A172 (cell line): ENCODE data around the gene GRK3. TPM values are rescaled to one million over a fixed set of nuclear protein-coding genes. Genes with fewer than 3 reads are reported as not detected.

Experiments used
- DNase-seq: peaks from one replicate; pipeline ENCODE4 v3.0.0-alpha.2; 2015; ENCODE audit warnings: low spot score
- total RNA-seq: library from RNA; depleted of rRNA; stranded (reverse); fragments of >200 nt; shearing (Covaris generic); gene quantifications from 2 replicates; pipeline ENCODE4 v1.2.3, GENCODE V29; 2014

The GRK3 gene
- total RNA-seq, 1 experiment from 2014 or later, result 1.4 TPM

DNA sequence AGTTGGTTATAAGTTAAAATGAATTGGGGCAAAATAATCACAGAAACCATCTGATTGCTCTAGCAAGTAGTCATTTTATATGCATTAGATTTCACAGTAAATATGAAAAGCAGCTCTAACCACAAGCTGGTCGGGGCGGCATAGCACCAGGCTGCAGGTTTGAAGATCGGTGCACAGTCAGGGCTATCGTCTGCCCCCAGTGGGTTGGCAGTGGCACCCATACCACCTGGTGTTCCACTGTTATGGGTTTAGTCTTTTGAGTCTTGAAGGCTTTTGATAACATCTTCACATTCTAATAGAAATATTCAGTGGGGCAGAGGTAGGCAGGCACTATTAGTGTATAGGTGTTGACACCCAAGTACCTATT is 62.1 kb downstream of the GRK3 start:
- DNase-seq, result no peak

DNA sequence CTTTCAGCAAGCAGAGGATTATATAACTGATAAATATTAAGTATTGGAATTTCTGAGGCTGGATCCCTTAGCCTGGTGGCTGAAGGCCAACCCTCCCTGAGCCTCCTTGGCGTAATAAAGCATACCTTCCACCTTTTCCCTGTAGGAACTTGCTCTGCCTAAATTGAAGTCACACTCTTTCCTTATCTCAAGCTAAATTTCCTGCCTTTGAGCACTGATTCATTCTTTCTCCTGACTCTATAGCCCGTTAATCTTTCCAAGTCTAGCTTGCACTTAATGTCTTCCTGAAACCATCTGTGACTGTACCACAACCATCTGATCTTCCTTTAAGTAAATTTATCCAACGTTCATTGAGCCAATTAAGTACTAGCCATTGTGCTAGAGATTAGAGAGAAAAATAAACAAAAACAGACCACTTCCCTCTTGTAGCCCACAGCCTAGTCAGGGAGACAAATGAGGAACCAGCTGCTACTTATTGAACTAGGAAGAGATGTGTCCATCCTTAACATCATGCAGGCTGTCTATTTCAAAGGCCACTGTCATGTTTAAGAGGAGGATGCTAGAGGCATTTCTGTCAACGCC is 62.9 kb downstream of the GRK3 start:
- DNase-seq, result peak; percentile 6

DNA sequence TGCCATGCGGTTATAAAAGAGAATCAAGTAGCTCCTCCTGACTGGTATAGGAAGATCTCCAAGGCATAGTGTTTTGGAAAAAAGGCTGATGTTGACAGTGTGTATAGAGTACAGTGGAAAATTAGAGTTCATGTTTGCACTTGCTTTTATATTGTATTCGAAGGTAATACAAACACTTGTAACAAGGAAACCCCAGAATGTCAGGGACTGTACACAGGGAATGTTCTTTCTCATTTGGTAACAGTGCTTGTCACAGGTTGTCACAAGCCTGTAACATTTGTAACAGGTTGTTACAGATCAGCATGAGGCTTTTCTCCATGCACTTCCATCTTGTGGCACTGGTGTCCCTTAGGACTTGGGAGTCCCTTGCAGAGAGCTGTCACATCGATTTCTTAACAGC is 64.0 kb downstream of the GRK3 start:
- DNase-seq, result no peak

DNA sequence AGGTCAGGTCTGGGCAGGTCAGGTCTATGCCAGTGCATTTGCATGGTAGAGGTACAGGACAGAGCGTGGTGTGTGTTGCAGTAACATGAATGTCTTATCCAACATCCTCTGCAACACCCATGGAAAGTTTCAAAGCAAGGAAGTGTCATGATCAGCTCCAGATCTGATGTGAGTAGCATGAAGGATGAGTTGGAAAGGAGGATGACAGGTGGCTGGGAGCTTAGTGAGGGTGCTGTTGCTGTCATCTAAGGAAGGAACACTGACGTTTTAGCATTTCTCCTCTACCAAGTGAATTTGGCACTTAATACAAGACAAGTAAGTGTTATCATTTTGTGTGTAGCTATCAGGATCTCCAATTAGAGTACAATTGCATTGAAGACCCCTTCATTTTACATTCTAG is 65.1 kb downstream of the GRK3 start:
- DNase-seq, result no peak

DNA sequence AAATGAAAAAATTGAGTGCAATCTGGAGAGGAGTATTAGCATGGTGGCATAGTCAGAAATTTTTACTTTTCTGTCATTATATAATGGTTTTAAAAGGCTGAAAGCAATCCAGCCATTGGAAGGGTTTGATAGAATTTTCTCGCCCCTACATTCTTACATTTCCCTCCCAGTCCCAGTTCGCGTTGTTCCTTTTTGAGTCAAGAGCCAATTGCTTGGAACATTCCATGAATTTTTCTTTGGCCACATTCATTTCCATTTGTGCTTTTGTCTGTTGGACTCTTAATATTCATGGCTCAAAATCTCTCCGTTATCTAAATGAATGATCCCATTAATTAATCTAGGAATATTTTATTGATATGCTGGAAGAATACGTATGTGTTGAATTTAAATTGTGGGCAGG is 66.0 kb downstream of the GRK3 start:
- DNase-seq, result no peak

DNA sequence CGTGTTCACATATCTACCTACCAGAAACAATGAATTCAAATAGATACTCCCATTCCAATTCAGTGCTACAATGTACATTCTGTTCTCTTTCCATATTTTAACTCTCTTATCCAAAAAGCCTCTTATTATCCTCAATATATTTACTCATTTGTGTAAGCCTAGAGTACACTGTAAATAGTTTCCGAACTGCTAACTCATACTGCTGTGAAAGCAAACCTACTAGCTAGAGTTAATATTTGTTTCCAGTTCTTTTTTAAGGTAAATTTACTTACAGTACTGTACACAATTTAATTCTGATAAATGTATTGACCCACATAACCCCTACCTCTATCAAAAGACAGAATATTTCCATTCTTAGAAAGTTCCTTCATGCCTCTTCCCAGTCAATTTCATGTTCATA is 71.8 kb downstream of the GRK3 start:
- DNase-seq, result no peak

DNA sequence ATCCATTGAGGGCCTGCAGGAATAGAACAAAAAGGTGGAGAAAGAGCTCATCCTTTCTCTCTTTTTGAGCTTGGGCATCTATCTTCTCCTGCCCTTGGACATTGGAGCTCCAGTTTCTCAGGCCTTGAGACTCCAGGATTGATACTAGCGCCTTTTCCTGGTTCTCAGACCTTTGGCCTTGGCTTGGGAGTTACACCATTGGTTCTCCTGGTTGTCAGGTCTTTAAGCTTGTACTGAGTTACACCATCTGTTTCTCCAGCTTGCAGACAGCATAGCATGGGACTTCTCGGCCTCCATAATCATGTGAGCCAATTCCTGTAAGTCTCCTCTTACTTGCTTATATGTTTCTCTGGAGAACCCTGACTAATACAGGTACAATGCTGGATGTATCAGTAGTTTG is 72.6 kb downstream of the GRK3 start:
- no peak for DNase-seq

DNA sequence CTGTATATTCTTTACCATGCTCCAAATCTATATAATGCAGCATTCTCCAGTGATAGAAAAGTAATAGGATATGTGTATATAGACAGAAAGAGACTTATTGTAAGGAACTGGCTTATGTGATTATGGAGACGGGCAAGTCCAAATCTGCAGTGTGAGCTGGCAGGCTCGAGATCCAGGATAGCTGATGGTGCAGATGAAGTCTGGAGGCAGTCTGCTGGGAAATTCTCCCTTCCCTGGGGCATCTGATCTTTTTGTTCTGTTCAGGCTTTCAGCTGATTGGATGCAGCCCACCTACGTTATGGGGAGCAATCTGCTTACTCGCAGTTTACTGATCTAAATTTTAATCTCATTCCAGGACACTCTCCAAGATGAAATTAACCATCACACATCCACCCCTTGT is 73.2 kb downstream of the GRK3 start:
- no peak for DNase-seq

DNA sequence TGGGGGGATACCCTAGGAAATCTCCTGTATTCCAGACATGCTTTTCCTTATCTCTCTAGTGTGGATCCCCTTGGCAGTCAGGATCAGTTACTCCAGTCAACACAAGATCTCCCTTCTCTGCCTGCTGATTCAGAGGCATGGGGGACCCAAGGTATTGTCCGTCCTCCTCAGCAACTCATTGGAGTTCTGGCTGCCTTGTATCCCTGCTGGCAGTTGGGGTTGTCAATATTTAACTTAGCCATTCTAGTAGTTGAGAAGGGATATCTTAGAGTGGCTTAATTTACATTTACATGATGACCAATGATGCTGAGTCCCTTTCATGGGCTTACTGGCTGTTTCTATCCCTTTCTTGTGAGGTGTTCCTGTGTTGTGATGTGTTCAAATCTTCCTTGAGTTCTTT is 74.2 kb downstream of the GRK3 start:
- DNase-seq, result no peak

DNA sequence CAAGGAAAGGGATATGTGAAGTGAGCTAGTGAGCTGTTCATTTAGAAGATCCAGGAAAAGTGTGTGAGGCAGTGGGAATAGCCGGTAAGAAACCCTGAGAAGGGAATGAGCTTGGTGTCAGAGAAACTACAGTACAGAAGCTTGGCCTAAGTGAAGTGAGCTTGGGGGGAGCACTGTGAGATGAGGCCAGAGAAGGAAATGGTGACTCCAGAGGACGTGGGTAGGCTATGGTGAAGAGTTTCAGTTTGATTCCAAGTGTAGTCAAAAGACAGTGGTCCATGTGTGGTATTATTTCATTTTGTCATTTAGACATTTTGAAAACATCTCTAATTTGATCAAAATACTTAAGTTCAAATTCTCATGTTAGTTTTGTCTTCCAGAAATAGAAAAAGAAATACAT is 77.2 kb downstream of the GRK3 start:
- no peak for DNase-seq

DNA sequence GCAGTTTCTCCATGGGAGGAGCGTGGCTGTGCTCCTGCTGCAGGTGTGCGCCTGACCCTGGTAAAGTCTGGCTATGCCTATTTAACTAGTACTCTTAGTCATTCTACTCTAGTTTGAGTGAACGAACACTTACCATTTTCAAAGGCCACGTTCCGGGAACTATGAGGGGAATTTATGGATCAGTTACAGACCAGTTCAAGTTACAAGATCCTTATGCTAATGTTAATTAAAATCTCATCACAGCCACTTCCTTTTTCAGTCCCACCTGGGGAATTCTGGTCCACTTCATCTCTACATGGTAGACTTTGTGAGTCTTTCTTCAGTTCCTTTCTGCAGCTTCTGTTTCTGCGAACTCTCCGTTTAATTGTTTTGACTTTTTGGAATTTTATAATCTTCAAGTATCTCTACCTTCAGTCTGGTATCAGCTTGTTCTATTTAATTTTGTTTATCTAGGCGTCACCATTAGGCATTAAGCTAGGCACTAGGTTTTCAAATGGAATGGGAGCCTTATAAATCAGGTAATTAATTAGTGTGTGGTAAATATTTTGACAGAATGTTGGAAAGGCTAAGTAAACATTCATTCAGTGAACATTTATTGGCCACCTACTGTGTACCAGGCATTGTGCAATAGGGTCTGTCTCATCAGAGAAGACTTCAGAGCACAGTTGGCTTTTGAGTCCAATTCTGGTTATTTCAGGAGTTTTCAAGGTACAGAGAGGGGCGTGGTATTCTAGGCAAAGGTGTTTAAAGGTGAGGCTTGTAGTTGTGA is 78.9 kb downstream of the GRK3 start:
- no peak for DNase-seq

DNA sequence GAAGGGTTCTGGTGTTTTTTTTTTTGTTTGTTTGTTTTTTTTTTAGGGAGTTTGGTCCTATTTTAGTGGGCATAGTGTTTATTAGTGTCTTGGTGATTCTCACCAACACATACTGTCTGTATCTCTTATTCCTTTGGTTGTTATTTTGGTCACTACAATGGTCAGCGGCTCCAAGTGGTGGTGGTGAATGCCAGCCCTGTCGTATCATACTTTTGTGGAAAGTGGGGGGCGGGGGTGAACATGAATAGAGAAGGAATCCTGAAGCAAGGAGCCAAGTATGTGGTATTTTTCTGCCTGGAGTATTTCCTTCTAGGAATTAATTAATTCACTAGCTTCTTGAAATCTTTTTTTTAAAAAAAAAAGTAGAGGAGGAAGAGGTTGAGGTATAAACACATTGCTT is 79.6 kb downstream of the GRK3 start:
- no peak for DNase-seq

DNA sequence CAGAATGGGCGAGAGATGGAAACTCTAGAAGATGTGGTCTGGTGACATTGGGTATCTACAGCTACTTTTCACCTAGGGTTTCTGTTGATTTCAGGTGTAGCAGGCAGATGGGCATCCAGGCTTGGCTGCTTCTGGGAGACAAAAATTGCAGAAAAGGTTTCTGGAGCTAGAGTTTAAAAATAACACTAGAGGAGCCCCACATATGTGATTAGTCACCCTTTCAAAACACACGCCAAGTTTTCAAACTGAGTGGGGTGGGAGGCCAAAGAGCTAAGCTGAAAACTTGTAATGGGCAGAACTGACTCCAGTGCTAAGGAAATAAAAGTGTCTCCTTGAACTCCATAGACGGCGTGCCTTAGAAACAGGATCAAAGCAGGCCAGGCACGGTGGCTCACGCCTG is 80.8 kb downstream of the GRK3 start:
- DNase-seq, result no peak

DNA sequence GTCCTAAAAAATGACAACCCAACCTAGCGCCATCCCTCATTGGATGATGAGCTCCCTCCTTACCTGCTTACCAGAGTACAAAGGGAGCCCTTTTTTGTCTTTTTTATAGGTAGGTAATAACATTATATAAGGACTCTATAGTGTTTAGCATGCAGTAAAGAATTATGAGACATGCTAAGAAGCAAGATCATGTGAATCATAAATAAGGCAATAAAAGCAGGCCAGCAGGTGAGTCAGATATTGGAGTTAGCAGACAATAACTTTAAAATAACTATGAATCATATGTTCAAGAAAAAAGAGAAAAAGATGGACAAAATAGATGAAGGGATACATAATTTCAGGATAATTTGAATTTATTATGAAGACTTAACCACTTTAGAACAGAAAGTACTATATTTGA is 81.5 kb downstream of the GRK3 start:
- no peak for DNase-seq

DNA sequence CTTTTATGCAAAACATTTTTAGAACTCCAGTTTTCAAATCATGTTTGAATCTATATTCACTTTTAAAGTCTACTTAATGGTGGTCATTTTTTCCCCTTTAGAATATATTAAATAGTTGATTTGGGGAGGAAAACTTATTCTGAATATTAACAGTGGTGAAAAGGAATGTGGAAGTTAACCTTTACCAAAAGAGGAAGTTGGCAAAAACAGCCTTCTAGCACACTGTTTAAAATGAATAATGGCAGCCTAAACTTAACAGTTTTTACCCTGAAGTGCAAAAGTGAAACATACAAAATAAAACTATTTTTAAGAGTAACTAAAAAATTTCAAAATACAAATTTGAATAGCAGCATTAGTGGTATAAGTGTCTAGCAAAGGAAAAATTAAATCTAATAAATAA is 86.4 kb downstream of the GRK3 start:
- no peak for DNase-seq

DNA sequence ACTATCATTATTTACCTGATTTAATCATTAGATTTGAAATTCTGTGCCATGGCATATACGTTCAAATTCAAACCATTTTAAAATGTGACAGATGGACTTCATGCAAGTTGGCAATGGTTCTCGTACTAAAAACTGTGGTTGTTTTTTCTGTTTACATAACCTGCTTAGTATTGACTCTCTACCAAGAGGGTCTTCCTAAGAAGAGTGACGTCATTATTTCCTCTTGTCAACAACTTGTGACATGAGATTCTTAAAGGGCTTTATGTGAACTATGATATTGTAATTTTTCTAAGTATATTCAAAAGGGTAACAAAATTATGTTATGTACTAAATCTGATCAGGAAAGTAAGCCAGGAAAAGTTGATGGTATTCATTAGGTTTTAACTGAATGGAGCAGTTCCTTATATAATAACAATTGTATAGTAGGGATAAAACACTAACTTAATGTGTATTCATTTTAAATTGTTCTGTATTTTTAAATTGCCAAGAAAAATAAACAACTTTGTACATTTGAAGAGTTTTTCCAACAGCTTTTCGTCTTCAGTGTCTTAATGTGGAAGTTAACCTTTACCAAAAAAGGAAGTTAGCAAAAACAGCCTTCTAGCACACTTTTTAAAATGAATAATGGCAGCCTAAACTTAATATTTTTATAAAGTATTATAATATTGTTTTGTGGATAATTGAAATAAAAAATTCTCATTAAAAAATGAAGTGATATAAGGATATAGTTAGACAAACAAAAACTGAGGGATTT is 87.0 kb downstream of the GRK3 start:
- DNase-seq, result no peak

DNA sequence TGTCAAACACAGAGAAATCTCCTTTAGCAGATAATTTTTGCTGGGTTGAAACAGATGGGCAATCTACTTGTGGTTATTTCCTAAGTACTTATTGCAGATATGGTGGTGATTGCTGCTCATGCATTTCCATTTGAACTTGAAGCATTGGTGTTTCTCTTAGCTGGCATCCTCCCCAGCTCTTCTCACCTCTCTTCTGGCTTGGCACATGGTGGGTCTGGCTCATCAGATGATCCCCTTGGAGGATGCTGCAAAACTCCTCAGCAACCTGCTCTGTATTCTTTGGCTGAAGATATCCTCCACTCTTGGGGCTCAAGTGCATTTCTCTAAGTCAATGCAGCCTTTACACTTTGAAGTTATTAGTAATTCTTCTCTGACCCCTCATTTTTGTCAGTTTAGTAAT is 90.2 kb downstream of the GRK3 start:
- DNase-seq, result no peak

DNA sequence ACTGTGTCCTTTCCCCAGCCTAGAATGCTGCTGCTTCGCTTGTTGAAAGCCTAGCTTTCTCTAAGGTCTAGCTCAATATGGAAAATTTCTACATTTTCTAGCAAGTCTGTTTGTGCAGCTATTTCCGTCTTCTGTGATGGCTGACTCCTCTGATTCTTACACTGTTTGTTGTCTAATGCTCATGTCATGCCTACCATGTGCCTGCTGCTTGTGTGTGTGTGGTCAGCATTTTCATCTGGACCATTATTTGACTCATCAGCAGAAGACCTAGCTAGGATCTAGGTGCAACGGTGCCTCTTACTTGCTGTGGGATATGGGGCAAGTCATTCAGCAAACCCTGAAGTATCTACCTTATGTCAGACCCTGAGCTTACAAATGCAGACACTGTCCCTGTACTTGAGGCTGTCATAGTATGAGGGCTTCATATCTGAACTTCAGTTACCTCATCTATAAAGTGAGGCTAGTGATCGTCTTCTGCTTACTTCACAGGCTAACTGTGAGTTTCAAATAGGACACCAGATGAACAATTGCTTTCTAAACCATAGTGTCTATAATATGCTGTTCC is 91.0 kb downstream of the GRK3 start:
- no peak for DNase-seq

DNA sequence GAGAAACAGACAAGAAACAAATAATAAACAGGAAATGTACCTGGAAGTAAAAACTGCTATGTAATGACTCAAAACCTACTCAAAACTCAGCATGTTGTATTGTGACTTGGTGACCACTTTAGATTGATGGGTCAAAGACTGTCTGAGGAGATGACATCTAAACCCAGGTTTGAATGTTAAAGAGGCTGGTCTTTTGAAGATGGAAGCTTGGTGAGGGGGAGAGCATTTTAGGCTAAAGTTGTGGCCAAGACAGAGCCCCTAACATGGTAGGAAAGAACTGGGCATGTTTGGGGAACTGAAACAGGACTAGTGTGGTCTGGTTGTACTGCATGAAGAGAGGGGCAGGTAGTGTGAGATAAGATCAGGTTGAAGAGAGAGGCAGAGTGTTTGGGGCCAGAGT is 92.2 kb downstream of the GRK3 start:
- no peak for DNase-seq

DNA sequence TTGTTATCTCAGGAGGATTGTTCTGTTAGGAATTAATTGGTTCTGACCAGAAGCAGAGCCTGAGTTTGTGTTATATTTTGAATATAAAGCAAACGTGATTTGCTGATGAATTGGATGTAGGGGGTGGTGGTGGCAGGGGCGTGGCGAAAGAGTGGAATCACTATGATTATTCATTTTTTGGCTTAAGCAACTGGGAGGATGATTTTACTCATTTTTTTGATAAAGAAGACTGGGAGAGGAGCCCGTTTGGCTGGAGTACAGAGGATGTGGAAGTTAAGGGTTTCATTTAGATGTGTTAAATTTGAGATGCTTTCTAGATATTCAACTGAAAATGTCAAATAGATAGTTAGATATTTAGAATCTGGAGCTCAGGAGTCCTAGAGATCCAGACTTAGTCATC is 94.2 kb downstream of the GRK3 start:
- no peak for DNase-seq

DNA sequence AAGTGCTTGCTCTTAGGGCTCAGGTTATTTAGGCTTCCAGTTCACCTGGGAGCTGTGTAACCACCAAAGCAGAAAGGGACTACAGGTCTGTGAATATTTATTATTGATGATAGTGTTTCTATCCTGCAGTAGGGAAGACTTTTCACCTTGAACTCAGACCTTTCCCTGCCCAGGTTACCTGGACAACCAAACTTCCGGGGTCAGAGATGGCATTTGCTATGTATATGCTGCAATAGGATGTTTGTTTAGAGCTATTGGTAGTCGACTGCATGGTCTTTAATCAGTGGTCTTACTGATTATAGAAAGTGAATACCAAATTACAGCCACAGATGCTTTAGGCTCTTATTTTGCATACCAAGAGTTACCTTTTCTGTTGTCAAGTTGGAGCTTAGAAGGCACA is 94.9 kb downstream of the GRK3 start:
- no peak for DNase-seq

DNA sequence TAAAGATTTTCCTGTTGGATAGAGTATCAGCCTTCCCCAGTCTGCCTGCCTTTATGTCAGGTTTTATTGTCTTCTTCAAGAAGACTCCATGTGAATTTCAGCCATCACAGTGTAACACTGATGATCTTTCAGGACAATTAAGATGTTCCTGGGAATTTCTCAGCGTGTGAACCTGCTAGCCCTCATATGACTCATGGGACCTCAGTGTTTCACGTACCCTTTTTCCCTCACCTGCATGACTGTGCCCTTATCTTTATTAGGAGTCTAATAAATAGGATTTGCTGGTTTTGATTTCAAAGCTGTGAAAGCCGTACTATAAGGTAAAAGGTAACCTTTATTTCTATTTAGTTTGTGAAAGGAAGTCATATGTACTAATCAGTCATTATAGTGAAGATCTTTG is 95.9 kb downstream of the GRK3 start:
- DNase-seq, result no peak

DNA sequence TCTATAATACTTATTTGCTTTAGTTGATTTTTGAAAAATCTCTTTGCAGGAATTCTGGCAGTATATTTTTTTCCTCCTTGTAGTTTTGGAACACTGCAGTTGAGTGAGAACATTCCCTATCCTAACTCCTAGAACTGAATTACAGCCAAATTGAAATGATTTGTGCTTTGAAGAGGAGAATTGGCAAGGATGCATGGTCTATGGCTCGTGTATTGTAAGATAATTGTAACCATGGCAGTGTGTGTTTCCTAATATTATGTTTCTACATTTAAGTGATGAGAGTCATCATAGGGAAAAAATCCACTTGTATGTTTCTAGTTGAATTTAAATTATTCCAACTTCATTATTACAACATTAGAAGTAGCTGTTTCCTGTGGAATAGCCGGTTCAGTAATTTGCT is 96.6 kb downstream of the GRK3 start:
- no peak for DNase-seq
